CD4-positive, alpha-beta T cell treated with Interleukin-4 for 1 hour (primary cell): ENCODE results near the gene IMPDH2.

Source experiments
- DNase-seq, 2 donors: peaks; one replicate each; pipeline ENCODE4 v3.0.0-alpha.2; 2020 to 2022

Gene IMPDH2

DNA sequence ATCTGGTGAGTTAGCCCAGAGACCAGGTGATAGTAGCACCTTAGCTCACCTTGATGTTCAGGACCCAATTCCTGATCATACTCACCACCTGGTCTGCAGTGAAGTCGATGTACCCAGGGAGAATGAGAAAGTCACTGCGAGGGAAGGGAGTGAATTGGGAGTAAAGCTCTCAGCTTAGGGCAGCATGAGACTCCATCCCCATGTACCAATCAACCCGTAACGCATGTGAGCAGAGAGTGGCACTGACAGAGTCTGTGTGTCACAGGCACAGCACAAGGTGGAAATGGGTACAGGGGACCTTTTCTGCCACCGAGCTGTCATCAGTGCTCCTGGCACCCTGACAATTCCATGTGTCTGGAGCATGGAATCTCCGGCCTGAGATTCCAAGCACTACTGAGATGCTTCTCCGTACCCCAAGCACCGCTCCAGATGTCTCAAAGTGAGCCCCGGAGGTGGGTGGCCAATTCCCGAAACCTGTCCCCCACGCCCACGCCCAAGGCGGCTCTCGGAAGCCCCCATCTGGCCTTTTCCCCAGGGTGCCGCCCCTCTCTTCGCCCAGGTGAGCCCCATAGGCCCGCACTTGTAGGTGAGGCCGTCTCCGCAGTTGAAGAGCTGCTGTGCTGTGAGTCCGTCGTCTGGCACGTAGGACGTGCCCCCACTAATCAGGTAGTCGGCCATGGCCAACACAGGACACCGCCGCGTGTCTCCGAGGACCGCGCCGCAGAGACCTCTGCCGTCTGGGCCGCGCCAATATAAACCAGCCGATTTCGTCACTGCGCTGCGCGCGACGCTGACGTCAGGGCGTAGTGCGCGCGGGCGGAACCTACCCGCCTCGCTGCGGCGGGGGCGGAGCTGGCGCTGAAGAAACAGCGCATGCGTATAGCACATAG is at the start of gene IMPDH2:
Gene IMPDH2, minus strand, starts transcription at position 726 of the 890 bp plus-strand sequence. Its CDS starts 48 bp downstream, at position 678.
- DNase-seq: peak; percentile 96

DNA sequence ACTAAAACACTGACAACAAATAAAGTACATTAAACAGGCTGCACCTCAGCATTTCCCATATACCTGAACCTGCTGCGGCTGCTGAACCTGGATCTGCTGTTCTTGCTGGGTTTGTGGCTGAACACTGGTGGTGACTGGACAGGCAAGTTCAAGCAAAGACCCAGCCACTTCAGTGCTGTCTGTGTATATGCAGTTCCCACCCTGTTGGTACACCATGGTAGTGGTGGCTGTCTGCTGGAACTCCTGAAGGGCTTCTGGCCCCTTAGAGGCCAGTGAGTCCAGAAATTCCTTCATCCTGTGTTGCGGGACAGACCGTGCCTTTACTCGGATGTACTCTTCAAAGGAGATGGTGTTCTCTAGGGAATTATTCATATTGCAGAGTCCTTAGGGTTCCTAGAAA is 47.4 kb upstream of the IMPDH2 start:
- DNase-seq: no peak

DNA sequence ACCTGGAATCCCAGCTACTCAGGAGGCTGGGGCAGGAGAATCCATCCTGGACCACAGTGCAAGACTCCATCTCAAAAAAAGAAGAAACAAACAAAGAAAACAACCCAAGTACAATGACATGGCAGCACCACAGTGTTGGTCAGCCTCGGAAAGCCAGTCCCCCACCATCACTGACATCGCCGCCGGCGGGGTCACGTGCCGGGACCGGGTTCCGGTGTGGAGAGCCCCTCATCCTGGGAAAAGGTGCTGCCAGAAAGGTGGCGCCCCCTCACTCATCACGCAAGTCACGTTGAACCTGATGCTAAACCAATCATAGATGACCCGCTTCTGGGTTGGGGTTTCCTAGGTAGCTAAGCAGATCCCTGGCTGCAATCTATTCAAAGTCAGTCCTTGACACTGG is 46.9 kb upstream of the IMPDH2 start:
- no peak for DNase-seq

DNA sequence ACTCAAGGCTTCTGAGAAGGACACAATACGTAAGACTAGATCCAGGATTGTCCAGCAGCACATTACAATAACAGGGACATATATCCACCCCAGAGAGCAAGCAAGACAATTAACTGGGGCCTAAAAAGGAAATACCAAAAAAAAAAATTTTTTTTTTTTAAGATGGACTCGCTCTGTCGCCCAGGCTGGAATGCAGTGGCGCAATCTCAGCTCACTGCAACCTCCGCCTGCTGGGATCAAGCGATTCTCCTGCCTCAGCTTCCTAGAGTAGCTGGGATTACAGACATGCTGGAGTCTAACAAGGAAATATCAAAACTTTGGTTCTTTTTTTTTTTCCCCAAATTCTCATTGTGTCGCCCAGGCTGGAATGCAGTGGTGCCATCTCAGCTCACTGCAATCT is 28.8 kb upstream of the IMPDH2 start:
- DNase-seq: no peak

DNA sequence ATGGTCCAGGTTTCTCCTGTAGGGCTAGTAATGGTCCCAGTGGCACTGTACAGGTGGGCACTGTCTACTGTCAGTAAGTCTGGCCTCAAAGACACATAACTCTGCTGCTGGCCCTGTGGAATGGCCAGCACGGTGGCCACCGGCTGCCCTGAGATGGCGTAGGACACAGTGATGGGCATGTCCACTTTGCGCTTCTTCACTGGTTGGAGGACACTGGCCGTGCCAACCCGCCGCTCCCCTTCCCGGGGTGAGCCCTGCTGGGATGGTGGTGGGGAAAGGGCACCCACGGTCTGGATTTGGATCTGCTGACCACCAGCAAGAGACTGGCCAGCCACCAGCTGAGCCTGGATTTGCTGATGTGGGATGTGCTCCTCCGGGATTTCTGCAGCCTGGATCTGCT is 28.1 kb upstream of the IMPDH2 start:
- no peak for DNase-seq

DNA sequence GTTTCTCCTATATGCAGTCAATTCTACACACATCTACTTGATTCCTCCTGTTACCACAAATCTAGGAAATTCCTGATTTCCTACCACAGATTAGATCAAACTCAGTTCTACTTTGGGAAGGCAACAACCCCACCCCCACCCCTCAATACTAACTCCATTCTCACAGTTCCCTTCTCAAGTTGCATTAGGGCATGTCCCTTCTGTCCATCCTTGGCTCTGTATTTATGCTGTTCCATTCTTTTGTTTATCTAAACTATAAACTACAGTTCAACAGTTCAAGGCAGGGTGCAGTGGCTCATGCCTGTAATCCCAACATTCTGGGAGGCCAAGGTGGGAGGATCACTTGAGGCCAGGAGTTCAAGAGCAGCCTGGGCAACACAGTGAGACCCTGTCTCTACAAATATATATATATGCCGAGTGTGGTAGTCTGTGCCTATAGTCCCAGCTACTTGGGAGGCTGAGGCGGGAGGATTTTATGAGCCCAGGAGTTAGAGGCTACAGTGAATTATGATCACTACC is 25.2 kb upstream of the IMPDH2 start:
- DNase-seq: no peak

DNA sequence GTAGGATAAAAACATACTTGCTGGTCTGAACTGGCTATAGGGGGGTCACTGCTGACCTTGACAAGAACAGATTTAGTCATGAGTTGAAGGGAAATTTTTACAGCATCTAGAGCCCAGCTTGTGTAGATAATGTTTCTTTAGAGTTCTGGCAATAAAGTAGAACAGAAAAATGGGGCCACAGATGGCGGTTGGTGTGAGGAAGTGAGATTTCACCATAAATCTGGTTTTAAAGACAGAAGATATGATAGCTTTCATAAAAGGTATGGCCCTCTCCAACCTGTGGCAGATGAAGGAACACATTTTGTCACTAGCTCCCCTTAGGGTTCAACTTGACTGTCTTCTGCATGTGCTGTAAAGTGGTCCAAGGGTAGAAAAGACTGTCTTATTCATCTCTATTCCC is 24.3 kb upstream of the IMPDH2 start:
- no peak for DNase-seq

DNA sequence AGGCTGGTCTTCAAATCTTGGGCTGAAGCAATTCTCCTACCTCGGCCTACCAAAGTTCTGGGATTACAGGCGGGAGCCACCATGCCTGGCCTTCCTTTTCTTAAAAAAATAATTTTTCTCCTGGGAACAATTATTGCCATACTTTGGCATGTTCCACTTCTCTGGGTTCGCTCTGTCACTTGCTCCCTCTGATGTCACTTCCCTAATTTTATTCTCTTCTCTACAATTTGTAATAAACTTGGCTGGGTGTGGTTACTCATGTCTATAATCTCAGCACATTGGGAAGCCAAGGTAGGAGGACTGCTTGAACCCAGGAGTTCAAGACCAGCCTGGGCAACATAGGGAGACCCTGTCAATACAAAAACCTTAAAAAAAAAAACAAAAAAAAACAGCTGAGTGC is 6.1 kb upstream of the IMPDH2 start:
- no peak for DNase-seq

DNA sequence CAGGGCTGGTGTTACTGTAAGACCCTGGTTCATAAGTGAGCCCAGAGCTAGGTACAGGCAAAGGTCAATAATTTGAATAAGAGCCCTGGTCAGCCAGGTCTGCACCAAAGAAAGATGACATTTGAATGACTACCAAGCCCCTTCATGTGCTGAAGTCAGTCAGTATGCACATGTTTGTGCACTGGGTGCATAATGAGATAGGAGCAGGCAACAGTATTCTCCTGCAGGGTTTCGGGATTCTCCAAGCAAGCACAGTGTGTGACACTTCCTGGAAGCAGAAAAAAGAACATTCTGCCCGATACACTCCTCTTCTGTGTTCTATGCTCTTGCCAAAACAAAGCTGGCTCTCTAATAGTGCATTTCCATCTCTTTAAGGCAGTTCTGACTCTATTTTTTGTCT is 5.5 kb upstream of the IMPDH2 start:
- DNase-seq: no peak

DNA sequence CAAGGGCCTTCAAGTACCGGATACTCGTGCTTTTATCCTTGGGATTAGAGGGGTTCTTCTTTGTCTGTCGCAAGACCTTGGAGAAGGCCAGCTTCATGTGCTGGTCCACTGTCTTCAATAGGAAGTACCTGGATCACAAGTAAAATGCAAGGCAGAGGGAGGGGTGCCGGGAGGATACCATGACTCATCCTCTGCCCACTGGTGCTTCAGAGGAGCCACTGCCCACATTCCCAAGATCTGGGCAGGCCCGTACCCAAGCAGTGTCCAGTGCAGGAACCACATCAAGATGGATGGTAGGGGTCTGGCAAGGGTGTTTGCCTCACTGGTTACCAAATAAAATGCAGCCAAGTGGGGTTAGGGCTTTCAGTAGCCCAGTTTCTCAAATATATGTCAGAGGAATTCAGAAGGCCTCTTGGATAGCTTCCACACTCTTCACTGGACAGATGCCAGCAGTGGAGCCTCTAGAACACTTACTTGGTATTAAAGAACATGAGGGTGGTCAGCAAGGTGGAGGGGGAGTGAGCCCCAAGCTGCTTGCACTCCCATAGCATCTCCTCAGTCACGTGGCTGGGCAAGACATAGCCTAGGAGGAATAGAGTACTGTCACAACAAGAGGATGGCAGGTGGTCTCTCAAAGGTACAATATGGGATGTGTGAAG is 3.6 kb upstream of the IMPDH2 start:
- DNase-seq: no peak

DNA sequence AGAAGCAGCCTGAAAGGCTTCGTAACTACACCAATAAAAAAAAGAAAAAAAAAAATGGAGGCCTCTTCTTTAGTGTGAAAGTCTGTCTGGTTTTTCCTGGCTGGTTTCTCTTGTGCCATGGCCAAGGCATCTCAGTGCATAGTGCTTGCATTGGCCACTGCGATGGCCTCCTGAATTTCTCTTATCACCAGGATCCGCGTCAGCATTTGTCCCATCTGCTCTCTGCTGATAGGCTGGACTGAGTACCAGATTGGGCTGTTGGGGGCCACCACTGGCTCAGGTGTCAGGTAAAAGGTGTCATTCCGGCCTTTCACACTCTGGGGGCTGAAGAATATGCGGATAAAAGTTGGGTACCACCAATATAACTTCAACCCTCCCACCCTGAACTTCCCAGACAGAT is 1.1 kb upstream of the IMPDH2 start:
- DNase-seq: no peak

DNA sequence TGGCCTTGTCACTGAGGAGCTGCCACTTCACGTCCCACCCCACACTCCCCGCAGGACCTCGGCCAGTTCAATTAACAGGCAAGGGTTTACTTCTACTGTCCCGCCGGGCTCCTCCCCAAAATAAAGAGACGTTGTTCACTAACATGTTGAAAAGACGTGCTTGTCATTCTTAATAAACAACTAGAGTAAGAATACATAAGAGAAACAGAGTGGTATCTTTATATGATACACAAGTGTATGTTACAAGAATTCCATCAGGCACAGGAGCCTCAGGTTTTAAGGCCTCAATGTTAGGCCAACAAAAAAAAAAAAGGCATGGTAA is 326 bp upstream of the IMPDH2 start:
- no peak for DNase-seq

DNA sequence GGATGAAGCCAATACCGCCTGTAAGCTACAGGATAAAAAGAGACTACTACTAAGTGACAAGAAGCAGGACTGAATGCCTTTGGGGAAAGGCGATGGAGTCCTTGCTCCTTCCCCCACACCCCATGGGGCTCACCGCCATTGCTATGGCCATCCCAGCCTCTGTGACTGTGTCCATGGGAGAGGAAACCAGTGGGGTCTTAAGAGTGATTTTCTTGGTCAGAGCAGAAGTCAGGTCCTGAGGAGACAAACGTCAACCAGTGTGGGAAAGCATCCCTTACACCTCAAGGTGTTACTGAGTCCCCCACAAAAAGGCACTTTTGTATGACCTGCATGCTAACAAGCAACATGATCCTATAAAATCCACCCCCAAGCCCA is 913 bp downstream of the IMPDH2 start:
- DNase-seq: no peak

DNA sequence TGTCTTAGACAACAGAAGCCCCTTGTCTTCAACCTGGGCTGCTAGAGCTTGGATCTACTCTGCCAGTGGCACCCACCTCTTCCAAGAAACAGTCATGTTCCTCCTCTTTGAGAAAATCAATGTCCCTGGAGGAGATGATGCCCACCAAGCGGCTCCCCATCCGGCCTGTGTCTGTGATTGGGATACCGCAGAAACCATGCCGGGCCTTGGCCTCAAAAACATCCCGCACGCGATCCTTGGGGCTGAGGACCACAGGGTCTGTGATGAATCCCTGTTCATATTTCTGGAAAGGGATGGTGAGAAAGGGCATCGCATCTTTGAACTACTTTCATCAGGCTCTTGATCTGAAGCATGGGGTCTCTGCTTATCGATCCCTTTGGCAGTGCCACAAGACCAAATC is 1.6 kb downstream of the IMPDH2 start:
- DNase-seq: no peak

DNA sequence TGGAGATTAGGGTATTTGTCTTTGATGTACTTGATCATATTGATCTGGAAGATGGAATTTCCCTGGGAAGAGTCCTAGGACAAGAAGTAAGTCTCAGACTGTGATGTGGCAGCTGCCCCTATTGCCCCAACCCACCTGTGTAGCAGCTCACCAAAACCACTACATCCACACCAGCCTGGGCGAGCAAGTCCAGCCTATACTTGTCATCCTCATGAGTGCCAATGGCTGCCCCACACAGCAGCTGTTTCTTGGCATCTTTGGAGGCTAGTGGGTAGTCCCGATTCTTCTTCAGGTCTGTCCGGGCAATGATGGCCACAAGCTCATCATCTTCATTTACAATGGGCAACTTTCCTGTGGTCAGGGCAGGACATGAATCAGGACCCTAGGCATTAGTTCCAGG is 2.7 kb downstream of the IMPDH2 start:
- no peak for DNase-seq

DNA sequence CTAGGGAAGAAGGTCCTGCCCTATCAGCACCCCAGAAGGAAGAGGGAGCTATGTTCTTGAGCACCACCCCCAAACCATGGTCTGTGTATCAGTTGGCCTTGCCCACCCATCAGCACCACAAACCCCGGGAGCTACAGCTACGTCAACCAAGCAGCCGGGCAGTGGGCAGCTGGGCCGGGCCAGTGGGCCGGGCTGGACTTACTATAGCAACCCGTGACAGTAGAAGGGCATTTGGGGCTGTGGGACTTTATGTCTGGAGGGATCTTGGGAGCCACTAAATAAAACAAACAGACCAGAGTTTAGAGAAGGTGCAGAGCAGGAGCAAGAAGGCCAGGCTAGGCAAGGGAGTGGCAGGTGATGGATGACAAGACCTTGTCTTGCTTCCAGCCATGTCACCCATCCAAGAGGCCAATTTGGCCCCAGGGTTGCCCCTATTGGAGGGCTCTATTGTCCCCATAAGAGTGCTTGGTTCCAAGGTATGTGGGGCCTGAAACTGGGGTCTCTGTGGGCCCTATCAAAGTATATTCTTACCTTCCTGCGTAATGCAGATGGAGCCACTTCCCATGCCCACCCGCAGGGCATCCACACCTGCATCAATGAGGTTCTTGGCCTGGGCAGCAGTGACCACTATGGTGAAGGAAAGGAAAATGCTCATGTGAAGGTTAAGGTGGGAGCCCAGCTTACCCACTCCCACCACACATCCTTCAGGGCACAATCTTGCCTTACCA is 3.2 kb downstream of the IMPDH2 start:
- no peak for DNase-seq

DNA sequence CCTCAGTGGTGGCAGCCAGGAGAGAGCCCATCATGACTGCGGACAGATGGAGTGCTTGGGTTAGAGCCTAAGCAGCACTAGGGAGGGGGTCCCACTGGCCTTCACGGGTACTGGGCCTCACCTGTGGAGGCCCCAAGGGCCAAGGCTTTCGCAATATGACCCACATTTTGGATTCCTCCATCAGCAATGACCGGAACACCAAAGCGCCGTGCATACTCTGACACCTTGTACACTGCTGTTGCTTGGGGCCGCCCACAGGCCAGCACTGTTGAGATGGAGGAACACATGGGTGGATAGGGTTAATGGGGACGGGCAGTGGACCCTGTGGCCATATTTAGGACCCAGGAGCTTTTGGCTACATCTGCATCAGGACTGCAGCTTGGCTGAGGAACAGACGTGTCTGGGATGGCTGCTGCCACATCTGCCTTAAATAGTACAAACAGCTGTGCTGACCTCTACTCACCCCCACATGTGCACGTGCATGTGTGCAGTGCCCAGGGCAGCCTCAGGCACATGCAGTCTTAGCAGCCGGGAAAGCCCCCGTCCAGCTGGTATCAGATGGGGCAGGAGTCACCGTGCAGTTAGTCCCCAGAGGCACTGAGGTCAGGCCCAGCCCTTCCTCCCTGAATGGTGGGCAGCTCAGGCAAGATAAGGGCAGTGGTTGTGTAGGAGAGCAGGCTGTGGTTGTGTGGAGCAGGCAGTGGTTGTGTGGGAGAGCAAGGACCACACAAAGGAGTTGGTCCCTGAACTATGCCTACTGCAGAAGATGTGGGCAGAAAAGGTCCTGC is 4.0 kb downstream of the IMPDH2 start:
- no peak for DNase-seq

DNA sequence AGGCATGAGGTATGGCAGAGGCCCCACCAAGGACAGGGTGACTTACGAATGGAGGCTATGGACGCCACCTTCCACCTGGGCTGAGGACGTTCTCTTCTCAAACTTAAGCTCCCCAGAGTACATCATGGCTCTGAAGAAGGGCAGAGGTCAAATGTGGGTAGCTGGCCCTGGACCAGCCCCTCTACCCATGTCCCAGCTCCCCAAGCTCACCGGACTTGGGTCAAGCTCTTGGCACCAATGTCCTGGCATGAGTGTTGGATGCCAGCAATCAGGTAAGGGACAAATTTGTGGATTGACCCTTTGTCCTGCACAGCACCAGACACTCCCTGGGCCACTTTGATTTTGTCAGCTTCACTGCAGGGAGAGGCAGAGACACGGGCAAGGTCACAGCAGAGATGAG is 4.7 kb downstream of the IMPDH2 start:
- DNase-seq: no peak

DNA sequence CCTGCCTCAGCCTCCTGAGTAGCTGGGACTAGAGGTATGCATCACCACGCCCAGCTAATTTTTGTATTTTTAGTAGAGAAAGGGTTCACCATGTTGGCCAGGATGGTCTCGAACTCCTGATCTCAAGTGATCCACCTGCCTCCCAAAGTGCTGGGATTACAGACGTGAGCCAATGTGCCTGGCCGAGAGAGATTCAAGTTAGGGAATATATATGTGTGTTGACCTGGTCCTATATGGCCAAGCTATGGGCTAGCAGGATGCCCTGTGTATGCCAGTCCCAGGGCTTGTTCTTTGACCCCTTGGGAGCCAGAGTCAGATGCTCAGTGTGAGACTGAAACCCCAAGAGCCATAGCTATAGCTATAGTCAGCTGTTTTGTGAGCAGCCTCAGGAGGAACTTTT is 5.4 kb downstream of the IMPDH2 start:
- no peak for DNase-seq

DNA sequence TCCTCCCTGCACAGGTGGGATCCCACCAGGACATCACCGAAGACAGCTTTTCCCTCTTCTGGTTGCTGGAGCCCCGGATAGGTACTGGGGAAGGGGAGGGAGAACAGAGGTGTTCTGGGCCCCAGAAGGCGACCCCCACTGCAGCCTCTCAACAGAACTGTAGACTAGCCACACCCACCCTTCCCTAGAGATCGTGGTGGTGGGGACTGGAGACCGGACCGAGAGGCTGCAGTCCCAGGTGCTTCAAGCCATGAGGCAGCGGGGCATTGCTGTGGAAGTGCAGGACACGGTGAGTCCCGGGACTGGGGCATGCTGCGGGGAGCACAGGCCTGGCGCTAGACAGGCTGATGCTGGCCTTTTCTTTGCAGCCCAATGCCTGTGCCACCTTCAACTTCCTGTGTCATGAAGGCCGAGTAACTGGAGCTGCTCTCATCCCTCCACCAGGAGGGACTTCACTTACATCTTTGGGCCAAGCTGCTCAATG is 6.5 kb downstream of the IMPDH2 start:
- DNase-seq: no peak

DNA sequence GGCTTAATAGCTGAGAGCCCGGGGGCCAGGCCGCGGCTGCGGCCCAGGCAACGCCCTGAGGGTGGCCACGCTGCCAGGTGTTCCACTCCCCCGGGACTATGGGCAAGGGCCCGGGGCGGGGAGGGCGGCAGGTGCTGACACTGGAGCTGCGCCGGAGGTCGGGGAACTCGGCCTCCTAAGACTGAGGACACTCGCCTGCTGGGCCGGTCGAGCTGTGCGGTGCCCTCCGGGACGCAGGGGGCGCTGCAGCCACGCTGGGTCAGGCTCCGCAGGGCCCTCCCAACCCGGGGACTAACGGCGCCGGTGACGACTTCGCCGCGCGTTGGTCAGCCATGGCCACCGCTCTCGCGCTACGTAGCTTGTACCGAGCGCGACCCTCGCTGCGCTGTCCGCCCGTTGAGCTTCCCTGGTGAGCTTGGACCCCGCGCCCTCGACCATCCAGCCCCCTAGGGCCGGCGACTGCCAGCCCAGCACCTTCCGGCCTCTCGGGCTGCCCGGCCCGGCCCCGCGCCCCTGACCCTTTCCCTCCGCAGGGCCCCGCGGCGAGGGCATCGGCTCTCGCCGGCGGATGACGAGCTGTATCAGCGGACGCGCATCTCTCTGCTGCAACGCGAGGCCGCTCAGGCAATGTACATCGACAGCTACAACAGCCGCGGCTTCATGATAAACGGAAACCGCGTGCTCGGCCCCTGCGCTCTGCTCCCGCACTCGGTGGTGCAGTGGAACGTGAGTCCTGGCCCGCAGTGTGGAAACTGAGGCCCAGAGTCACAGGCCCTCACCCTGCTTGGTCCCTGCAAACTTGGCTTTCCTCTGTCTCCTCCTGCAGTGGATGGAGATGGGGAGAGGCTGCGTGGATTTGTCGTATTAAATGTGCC is 7.1 kb downstream of the IMPDH2 start, which contains the start of gene NDUFAF3:
Gene NDUFAF3, plus strand, starts transcription at position 309 of the 875 bp plus-strand sequence. Its CDS starts 24 bp downstream, at position 333.
- DNase-seq: peak; percentile 93 to 94
